ENCODE data around the gene SLCO2A1.

The SLCO2A1 gene

DNA sequence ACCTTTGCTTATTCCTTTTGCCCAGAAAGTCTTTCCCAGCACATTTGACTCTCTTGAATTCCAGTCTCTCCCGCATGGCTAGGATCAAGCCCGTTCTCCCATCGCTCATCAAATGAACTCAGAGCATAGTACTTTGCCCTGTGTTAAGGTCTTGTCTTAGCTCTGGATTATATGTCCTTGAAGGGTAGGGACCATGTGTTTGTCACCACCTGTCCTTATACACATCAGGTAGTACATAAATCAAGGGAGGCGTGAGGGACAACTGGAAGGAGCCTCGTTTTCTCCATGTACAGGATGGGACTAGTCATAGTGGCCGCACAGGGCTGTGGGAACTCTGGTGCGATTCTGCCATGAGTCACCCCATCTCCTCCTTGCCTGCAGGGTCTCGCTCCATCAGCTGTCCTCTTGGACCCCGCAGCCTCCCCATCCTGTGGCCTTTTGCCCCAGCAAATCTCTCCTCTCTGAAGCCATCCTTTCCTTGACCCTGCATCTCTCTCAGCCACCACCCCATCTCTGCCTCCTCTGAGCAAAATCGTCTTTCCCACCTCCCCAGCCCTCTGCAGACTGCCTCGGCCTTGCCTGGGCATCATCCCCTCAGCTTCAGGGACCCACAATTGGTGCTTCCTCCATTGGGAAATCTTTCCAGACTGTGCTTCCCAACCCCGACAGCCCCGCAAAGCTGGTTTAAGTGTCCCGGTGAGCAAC is 100.7 kb downstream of the SLCO2A1 start:
- CTCF ChIA-PET = interaction anchor here (0.6 to 2.9 kb wide), 12 partner anchors 16 to 1203 kb away, joined by 3 to 20 read pairs (median 3); no protein-coding TSS in a partner anchor
- H3K9me3 Mint-ChIP-seq = no peaks in the 10 kb centered on the region
- H3K4me1 Mint-ChIP-seq = peaks cover 6% of the 10 kb centered on the region
- DNase-seq = no peak
- no peak overlapping the region for H3K27ac Mint-ChIP-seq
- peaks cover 48% of the 10 kb centered on the region for H3K27me3 Mint-ChIP-seq
- H3K36me3 Mint-ChIP-seq = no peaks in the 10 kb centered on the region
- no peak overlapping the region for H3K4me3 Mint-ChIP-seq

DNA sequence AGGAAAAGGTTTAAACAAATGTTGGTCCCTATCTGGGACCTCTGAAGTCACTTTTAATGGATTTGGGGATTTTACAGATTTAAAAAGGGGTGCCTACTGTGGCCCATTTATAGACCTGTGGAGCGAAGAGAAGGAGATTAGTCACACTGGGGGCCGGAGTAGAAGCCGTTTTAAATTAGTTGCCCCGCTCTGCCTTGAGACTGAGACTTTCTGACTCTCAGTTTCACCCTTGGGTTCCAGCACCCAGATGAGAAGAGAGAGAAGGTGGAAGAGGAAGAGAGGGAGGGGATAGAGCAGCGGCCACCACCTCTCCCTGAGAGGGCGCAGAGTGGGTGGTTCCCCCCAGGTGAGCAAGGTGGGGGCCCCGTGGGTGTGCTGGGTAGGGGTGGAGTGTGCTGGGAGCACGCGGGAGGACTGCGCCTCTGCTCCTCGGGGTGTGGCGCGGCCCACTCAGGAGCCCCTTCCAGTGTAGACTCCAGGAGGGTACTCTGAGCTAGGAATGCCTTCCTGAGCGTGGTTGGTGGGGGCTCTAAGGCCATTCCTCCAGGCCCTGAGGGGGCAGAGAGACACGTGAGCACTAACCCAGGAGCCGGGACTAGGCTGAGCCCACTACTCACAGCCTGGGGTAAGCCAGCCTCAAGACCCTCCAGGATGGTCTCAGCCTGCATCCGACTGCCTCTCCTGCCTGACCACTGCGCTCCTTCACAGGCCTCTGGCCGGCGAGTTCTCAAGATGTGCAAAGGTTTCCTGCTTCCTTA is 101.4 kb downstream of the SLCO2A1 start:
- CTCF ChIA-PET = interaction anchor here (0.6 to 1.6 kb wide), 10 partner anchors 16 to 544 kb away, joined by 3 to 5 read pairs (median 3); no protein-coding TSS in a partner anchor
- Mint-ChIP-seq H3K27ac (no peak overlapping the region), H3K36me3 (no peaks in the 10 kb centered on the region), H3K27me3 (peaks cover 48% of the 10 kb centered on the region), H3K9me3 (no peaks in the 10 kb centered on the region), H3K4me3 (no peak overlapping the region), H3K4me1 (peaks cover 6% of the 10 kb centered on the region)
- DNase-seq = no peak

DNA sequence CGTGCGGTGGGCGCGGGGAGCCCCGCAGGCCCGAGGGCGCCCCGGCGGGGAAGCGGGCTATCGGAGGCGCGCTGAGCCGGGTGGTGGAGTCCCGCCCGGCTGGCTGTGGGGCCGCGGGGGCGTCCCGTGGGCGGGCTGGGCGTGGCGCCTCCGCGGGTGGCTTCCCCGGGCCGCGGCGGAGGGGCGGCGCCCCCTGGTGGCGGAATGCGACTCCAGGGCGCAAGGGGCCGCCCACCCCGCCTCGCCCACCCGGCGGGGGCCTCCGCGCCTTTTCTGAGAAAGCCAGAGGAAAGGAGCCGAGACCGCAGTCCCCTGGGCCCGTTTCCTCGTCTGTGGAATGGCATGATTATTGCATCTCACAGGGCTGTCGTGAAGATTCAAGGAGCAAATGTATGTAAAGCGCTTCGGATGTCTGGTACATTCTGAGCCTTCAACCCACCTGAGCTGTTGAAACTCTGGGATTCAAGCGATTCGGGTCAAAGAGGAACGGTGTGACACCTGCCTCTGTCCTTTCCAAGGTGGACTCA is 102.1 kb downstream of the SLCO2A1 start:
- Mint-ChIP-seq H3K9me3 (no peaks in the 10 kb centered on the region), H3K36me3 (no peaks in the 10 kb centered on the region), H3K27me3 (peaks cover 51% of the 10 kb centered on the region), H3K4me3 (peak overlapping the region; percentile 48), H3K27ac (no peak overlapping the region), H3K4me1 (peaks cover 6% of the 10 kb centered on the region)
- peak; percentile 74 for DNase-seq
- CTCF ChIA-PET = interaction anchor here (0.7 to 1.6 kb wide), 8 partner anchors 34 to 545 kb away, joined by 3 to 5 read pairs (median 3); no protein-coding TSS in a partner anchor

DNA sequence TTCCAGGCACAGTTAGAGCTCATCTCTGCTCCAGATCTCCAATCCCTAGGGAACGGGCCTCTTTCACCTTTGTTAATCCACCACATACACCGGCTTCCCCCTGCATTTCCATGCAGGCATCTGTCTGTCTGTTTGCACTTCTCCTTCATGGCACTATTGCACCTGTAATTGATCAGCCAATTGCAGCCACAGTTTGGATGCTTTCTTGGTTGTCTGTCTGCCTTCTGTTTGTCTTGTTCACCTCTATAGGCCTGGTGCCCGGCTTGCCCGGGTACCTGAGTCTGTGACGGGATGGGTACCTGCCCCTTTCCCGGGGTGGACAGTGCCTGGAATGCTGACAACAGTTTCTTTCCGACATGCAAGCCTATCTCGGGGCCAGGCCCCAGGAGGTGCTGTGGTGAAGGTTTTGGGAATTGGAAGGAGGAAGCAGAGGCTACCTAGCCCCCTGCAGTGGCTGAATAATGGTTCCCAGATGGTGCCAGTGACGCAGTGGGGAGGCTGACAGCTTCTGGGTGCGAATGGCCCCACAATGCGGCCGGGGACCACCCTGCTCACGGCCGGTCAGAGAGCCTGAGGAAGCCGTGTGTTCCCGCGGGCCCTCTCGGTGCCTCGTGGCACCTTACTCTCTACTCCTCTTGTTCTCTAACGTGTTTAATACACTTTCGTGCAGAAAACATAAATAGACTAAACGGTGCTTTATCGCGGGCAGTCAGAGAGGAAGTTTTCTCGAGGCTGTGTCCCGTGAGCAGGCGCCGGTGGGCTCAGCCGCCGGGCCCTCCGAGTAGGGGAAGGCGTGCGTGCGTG is 102.8 kb downstream of the SLCO2A1 start:
- Mint-ChIP-seq H3K36me3 (no peaks in the 10 kb centered on the region), H3K4me1 (peaks cover 6% of the 10 kb centered on the region), H3K27ac (no peak overlapping the region), H3K27me3 (peaks cover 53% of the 10 kb centered on the region), H3K9me3 (no peaks in the 10 kb centered on the region), H3K4me3 (peak overlapping the region; percentile 48)
- CTCF ChIA-PET = interaction anchor here (1.1 to 1.6 kb wide), 3 partner anchors 110 to 285 kb away, joined by 3 to 5 read pairs (median 3); no protein-coding TSS in a partner anchor
- DNase-seq = no peak

DNA sequence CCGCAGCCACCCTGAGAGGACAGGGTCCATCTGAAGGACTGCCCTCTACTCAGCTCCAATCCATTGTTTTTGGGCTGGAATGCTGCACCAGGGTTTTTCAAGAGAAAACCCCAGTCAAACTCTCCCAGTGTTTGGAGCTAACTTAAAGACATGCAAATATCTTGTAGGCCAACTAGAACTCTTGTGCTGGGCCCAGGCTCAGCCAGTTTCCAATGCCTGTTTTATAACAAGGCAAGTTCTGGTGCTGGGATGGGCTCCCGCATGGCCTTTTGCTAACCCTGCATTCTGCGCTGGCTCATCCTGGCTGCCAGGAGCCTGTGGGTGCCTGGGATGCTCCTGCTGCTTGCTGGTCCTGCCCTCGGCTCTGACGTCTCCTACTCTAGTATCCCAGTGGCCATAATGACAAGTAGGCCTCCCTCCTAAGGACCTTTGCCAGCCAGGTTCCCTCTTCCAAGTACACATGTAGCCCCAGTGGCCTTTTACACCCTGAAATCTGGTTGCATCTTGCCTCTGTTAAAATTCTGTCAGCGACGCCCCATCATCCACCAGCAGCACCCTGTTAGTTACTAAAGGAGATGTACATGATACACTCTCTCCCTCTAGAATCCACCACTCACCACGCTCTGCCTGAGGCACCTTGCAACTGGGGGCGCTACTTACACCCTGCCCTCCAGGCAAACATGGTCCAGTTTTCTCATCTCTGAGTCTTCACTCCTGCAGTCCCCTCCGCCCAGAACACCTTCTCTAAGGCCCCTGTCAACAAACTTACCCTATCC is 103.6 kb downstream of the SLCO2A1 start:
- CTCF ChIA-PET = interaction anchor here (1.0 kb wide), 1 partner anchor 286 kb away, joined by 3 read pairs; no protein-coding TSS in a partner anchor
- Mint-ChIP-seq H3K27ac (no peak overlapping the region), H3K9me3 (no peaks in the 10 kb centered on the region), H3K36me3 (no peaks in the 10 kb centered on the region), H3K27me3 (peaks cover 53% of the 10 kb centered on the region), H3K4me1 (peaks cover 6% of the 10 kb centered on the region), H3K4me3 (no peak overlapping the region)
- no peak for DNase-seq

DNA sequence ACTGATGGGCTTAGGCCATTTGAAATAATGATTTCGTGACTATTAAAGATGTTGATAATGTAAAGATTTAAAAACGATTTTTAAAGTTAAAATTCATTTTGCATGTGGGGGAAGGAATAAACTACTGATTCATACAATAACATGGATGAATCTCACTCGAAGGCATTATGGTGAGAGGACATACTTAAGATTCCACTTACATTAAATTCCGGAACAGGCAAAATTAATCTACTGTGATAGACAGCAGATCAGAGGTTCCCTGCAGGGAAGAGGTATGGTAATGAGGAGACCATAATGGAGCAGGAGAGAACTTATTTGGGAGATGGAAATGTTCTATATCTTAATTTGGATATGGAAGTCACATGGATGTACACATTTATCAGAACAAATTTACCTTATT is 105.7 kb downstream of the SLCO2A1 start:
- no peak for DNase-seq
- Mint-ChIP-seq H3K9me3 (no peaks in the 10 kb centered on the region), H3K27me3 (peaks cover 41% of the 10 kb centered on the region), H3K4me3 (no peak overlapping the region), H3K36me3 (no peaks in the 10 kb centered on the region), H3K27ac (no peak overlapping the region), H3K4me1 (peaks cover 6% of the 10 kb centered on the region)
- CTCF ChIA-PET = no interaction called here

DNA sequence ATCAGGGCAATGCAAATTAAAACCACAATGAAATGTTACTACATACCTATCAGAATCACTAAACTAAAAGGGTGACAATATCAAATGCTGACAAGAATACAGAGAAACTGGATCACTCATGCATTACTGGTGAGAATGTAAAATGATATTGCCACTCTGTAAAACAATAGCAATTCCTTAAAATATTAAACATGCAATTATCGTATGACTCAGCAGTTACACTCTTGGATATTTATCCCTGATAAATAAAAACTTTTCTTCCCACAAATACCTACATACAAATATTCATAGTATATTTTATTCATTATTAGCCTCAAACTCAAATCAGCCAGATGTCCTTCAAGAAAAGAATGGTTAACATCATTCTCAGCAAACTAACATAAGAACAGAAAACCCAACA is 108.1 kb downstream of the SLCO2A1 start:
- peaks cover 18% of the 10 kb centered on the region for H3K27me3 Mint-ChIP-seq
- H3K9me3 Mint-ChIP-seq = no peaks in the 10 kb centered on the region
- H3K36me3 Mint-ChIP-seq = no peaks in the 10 kb centered on the region
- no peak overlapping the region for H3K27ac Mint-ChIP-seq
- no peaks in the 10 kb centered on the region for H3K4me1 Mint-ChIP-seq
- no peak for DNase-seq
- CTCF ChIA-PET = interaction anchor here (0.7 kb wide), 1 partner anchor 13 kb away, joined by 3 read pairs; no protein-coding TSS in a partner anchor
- no peak overlapping the region for H3K4me3 Mint-ChIP-seq

DNA sequence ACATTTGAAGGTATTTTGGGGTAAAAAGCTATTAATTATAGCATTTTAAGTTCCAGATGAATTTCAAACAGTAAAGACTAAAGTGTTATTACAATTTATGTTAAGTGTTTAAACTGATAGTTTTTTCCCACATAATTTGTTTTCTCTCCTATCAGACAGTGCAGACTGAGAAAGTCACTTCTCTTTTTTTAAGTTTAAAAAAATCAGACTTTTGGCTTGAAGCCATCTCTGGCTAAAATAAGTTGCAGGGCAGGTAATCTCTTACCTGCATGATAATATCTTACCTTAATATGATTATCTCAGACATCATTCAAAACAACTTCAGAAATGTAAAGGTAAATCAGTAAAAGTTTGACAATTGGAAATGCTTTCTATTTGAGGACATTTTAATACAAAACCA is 112.6 kb downstream of the SLCO2A1 start:
- no peaks in the 10 kb centered on the region for H3K4me1 Mint-ChIP-seq
- H3K27ac Mint-ChIP-seq = no peak overlapping the region
- H3K36me3 Mint-ChIP-seq = no peaks in the 10 kb centered on the region
- DNase-seq = no peak
- H3K9me3 Mint-ChIP-seq = no peaks in the 10 kb centered on the region
- CTCF ChIA-PET = no interaction called here
- no peak overlapping the region for H3K4me3 Mint-ChIP-seq
- H3K27me3 Mint-ChIP-seq = peaks cover 17% of the 10 kb centered on the region

DNA sequence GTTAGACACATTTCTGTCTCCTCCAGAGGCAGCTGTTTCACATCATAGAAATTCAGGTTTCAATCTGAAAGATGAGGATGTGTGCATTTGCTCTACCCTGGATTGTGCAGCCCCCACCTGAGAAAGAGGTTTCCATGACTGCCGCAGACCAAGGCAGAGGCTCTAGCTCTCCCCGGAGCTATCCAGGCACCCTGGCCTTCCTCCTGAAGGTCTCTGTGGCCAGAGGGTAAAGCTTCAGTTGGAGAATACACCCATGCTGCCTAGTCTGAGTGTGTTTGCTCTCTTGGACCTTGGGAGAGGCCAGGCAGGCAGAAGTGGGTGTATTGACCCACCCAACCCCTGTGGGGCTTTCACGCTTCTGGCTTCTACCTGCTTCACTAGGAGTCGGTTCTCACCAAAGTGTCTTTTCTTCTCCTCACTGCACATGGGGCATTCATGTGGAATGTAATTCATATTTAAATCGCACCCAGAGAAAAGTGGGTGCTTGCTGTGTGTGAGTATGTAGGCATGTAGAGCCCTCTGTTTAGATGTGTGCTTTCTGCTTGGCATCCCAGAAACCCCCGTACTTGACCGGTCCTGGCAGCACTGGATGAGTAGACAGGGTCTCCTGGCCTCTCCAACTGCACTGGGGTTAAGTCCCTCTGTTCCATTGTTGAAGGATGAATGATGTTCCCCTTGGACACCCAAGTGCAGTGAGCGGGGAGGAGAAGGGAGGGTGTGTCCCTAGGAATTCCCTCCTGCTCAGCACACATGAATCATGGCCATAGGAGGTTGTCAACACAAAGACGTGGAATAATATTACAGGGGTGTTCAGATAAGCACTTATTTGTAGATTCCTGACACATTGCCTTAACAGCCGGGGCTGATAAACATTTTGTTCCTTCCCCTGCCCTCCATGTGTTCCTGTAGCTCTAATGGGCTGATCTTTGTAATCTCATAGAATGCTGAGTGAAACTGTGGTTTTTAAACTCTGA is 113.8 kb downstream of the SLCO2A1 start:
- no peak overlapping the region for H3K27ac Mint-ChIP-seq
- H3K36me3 Mint-ChIP-seq = no peaks in the 10 kb centered on the region
- CTCF ChIA-PET = interaction anchor here (0.5 kb wide), 1 partner anchor 9 kb away, joined by 3 read pairs; no protein-coding TSS in a partner anchor
- peaks cover 18% of the 10 kb centered on the region for H3K27me3 Mint-ChIP-seq
- no peaks in the 10 kb centered on the region for H3K9me3 Mint-ChIP-seq
- DNase-seq = no peak
- H3K4me1 Mint-ChIP-seq = no peaks in the 10 kb centered on the region
- no peak overlapping the region for H3K4me3 Mint-ChIP-seq

DNA sequence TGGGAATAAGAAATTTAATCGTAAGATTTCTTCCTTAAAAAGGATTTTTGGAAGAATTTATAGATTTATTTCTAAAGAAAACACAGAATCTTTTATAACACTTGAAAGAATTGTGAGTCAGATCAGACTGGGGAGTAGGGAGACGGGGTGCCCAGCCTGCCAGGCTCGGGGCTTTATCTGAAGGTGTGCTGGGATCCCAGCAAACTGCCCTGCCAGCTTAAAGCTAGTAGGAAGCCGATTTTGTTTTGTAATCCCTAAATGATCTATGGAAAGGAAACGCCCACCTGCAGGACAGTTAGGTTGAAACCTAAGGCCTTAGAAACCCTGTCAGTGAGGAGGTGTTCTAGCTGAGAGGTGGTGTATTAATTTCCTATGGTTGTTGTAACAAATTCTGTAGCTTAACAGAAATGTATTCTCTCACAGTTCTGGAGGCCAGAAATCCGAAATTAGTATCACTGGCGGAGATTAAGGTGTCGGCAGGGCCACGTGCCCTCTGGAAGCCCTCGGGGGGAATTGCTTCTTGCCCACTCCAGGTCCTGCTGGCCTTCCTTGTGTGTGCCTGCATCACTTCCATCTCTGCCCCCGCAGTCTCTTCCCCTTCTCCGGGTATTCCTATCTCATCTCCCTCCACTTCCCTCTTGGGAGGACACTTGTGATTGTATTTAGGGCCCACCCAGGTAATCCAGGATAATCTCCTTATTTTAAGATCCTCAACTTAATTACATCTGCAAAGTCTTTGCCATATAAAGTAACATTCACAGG is 114.7 kb downstream of the SLCO2A1 start:
- CTCF ChIA-PET = no interaction called here
- H3K4me3 Mint-ChIP-seq = no peak overlapping the region
- H3K36me3 Mint-ChIP-seq = no peaks in the 10 kb centered on the region
- no peaks in the 10 kb centered on the region for H3K4me1 Mint-ChIP-seq
- DNase-seq = no peak
- peaks cover 28% of the 10 kb centered on the region for H3K27me3 Mint-ChIP-seq
- no peaks in the 10 kb centered on the region for H3K9me3 Mint-ChIP-seq
- H3K27ac Mint-ChIP-seq = no peak overlapping the region

DNA sequence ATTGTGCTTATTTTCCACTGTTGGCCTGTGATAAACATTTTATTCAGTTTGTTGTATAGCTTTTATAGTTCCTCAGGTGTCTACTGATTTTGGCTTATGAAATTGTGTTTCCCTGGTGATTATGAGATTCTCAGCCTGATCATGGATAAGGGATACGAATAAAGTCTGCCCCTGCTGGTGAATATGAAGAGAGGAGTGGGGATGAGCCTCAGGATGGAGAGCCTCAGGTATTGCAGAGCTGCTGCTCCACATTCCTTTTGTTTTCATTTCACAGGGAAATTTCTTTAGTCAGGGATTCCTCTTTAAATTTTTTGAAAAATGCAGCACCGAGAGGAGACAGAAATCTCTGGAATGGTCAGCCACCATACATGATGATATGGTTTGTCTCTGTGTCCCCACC is 119.3 kb downstream of the SLCO2A1 start:
- no peak overlapping the region for H3K27ac Mint-ChIP-seq
- DNase-seq = no peak
- no peaks in the 10 kb centered on the region for H3K9me3 Mint-ChIP-seq
- H3K4me3 Mint-ChIP-seq = no peak overlapping the region
- peaks cover 31% of the 10 kb centered on the region for H3K27me3 Mint-ChIP-seq
- no peaks in the 10 kb centered on the region for H3K4me1 Mint-ChIP-seq
- CTCF ChIA-PET = interaction anchor here (0.8 kb wide), 1 partner anchor 15 kb away, joined by 3 read pairs; no protein-coding TSS in a partner anchor
- H3K36me3 Mint-ChIP-seq = no peaks in the 10 kb centered on the region

DNA sequence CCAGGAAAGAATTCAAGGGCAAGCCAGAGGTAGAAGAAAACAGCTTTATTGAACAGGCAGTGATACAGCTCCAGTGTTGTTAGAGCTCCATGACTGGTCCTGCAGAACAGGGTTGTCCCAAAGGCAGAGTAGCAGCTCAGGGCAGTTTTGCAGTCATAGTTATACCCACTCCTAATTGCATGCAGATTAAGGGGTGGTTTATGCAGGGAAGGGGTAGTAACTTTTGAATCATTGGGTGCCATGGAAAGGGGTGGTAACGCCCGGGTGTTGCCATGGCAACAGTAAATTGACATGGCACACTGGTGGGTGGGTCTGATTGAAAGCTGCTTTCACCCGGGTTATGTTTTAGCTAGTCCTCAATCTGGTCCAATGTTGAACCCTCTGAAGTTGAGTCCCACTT is 124.3 kb downstream of the SLCO2A1 start:
- CTCF ChIA-PET = interaction anchor here (0.9 kb wide), 1 partner anchor 87 kb away, joined by 3 read pairs; no protein-coding TSS in a partner anchor
- Mint-ChIP-seq H3K4me1 (no peaks in the 10 kb centered on the region), H3K4me3 (no peak overlapping the region), H3K9me3 (no peaks in the 10 kb centered on the region), H3K36me3 (no peaks in the 10 kb centered on the region), H3K27ac (no peak overlapping the region), H3K27me3 (peaks cover 36% of the 10 kb centered on the region)
- no peak for DNase-seq
